HL-60/S4 treated with phorbol 12-myristate 13-acetate at 8.2 ng/mL for 4 days and 3 days (cell line): ENCODE measurements around the gene FAM184A.

Source experiments
- in situ Hi-C: fragments of 300-500 bp; cut with MboI; formaldehyde crosslinking; loops from 2 replicates; pipeline ENCODE4 v1.15.0; 2022; ENCODE audit warnings: low sequenced_read_pairs

The FAM184A gene

GRCh38 chr6:118970866-118971265, 107.6 kb downstream of the FAM184A start:
- in situ Hi-C loops: no loop called here

- in situ Hi-C loops: no loop called here
Measured at GRCh38 chr6:118968416-118968815, 110.0 kb downstream of the FAM184A start.

- in situ Hi-C loops: no loop called here
Measured at GRCh38 chr6:118967239-118967638, 111.2 kb downstream of the FAM184A start.

- in situ Hi-C loops: no loop called here
Measured at GRCh38 chr6:118965843-118966370, 112.6 kb downstream of the FAM184A start.

GRCh38 chr6:118965371-118965770, 113.1 kb downstream of the FAM184A start:
- in situ Hi-C loops: no loop called here

- in situ Hi-C loops: no loop called here
Measured at GRCh38 chr6:118963003-118963402, 115.5 kb downstream of the FAM184A start.

GRCh38 chr6:118959903-118960302, 118.6 kb downstream of the FAM184A start:
- in situ Hi-C loops: no loop called here

GRCh38 chr6:118953391-118953790, 125.1 kb downstream of the FAM184A start:
- in situ Hi-C loops: no loop called here

- in situ Hi-C loops: no loop called here
Measured at GRCh38 chr6:118952683-118953082, 125.8 kb downstream of the FAM184A start.

- in situ Hi-C loops: no loop called here
Measured at GRCh38 chr6:118945217-118945616, 133.2 kb downstream of the FAM184A start.

GRCh38 chr6:118940770-118941169, 137.7 kb downstream of the FAM184A start:
- in situ Hi-C loops: no loop called here

GRCh38 chr6:118939683-118940082, 138.8 kb downstream of the FAM184A start:
- in situ Hi-C loops: no loop called here

- in situ Hi-C loops: no loop called here
Measured at GRCh38 chr6:118935978-118936703, 142.3 kb downstream of the FAM184A start.

- in situ Hi-C loops: no loop called here
Measured at GRCh38 chr6:118935331-118935668, 143.2 kb downstream of the FAM184A start.

GRCh38 chr6:118934461-118935330, 143.8 kb downstream of the FAM184A start, which contains the start of gene MCM9:
TSS of gene MCM9 (minus strand) at chr6:118935159. CDS start at chr6:118931723, 3,436 bp downstream.
- in situ Hi-C loops: no loop called here

- in situ Hi-C loops: no loop called here
Measured at GRCh38 chr6:118933855-118934460, 144.5 kb downstream of the FAM184A start.

- in situ Hi-C loops: no loop called here
Measured at GRCh38 chr6:118932421-118932820, 146.0 kb downstream of the FAM184A start.

- in situ Hi-C loops: no loop called here
Measured at GRCh38 chr6:118931436-118931835, 147.0 kb downstream of the FAM184A start.

GRCh38 chr6:118930680-118931079, 147.8 kb downstream of the FAM184A start:
- in situ Hi-C loops: no loop called here

GRCh38 chr6:118923035-118923434, 155.4 kb downstream of the FAM184A start:
- in situ Hi-C loops: no loop called here

- in situ Hi-C loops: no loop called here
Measured at GRCh38 chr6:118921084-118921483, 157.4 kb downstream of the FAM184A start.
